Measurements from ENCODE around the gene FBXW7.

The FBXW7 gene, protein sequence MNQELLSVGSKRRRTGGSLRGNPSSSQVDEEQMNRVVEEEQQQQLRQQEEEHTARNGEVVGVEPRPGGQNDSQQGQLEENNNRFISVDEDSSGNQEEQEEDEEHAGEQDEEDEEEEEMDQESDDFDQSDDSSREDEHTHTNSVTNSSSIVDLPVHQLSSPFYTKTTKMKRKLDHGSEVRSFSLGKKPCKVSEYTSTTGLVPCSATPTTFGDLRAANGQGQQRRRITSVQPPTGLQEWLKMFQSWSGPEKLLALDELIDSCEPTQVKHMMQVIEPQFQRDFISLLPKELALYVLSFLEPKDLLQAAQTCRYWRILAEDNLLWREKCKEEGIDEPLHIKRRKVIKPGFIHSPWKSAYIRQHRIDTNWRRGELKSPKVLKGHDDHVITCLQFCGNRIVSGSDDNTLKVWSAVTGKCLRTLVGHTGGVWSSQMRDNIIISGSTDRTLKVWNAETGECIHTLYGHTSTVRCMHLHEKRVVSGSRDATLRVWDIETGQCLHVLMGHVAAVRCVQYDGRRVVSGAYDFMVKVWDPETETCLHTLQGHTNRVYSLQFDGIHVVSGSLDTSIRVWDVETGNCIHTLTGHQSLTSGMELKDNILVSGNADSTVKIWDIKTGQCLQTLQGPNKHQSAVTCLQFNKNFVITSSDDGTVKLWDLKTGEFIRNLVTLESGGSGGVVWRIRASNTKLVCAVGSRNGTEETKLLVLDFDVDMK

DNA sequence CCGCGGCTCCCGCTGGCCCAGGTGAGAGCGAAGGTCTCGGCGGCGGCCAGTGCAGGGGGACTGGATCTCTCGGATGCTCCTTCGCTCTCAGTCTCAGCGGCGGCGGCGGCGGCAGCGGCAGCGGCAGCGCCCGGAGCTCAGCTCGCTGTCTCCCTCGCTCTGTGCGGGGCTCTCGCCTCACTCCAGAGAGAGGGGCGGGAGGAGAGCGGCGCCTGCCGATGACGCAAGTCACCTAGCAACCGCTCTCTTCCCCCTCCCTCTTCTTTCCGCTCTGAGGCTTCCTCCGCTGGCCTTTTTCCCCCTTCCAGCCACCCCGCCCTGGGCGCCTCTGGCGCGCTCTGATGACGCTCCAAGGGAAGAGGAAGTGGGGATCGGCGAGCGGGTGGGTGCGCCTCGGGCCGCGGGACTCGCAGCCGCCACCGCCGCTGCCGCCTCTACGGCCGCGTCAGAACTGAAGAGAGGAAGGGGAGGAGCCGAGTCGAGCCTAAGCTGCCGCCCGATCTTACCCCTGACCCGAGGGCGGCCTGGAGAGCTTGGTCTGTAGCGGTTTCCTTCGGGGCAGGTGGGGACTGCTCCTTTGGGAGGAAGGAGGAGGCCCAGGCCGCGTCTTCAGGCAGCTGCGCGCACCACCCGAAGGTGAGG, at the start of gene FBXW7:
Gene FBXW7, minus strand, starts transcription at position 190 of the 642 bp plus-strand sequence. CDS start 124,289 bp downstream, outside the sequence.
- peak within 1 kb of the TSS; percentile 80 for H3K4me3 ChIP-seq (ENCODE audit: low read depth, low read length)

DNA sequence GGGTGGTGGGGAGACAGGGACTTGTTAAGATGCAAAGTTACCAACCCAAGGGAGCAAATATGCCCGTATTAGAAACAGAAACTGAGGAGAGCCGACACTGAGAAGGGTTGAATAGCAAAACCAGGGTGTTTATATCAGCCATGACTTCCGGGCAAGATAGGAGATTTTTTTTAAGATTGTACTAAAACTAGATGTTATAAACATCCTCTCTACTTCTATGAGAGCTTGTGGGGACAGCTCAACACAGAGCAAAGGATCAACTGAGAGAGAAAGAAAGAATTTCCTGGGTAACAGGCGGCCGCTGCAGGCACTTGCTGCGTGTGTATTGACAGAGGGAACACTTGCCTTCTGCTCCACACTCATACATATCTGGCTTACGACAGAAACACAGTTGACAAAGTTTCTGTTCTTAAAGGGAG, 49.1 kb upstream of the FBXW7 start:
- no peak overlapping the region for H3K4me3 ChIP-seq (ENCODE audit: low read depth, low read length)

DNA sequence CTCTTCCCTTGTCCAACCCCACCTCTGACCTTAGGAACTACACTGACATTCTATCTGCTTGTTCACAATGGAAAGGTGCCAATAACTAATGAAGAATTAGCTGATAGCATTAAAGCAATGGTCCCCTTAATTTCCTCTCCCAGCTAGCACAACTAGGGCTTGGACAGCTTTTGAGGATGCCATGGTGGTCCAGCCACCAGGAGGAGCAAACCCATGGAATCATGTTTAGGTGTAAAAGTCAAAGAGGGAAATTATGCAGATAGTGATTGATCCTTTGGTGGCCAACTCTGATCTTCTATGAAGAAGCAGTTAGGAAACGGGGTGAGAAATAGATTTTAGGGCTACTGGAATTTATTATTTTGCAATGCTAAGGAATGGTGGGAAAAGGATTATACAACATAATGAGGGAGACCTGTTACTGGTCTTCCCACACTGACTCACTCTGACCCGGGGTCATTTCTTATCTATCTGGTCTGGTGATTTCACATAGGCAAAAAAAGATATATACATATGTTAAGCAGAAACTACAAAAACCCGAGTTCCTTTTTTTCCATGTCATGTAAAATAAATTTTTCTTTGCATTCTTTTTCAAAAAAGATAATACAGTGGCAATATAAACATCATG, 45.8 kb upstream of the FBXW7 start:
- H3K4me3 ChIP-seq (ENCODE audit: low read depth, low read length), result no peak overlapping the region

DNA sequence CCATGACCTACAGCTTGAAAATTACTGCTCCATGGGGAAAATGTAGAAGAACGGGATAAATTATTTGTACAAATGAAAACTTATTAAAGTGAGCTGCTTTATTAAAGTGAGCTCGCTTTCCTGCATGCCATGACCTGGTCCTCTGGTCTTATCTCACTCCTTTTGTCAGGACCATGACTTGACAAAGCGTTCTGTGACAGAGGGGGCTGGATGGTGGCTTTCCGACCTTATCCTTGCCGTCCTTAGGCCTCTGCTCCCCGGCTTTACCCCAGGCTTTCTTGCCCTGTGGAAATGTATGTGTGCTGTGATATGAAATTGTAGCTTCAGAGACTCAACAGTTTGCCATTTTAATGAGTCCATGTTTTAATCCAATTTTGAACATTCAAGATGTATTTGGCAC, 44.0 kb upstream of the FBXW7 start:
- H3K4me3 ChIP-seq (ENCODE audit: low read depth, low read length), result no peak overlapping the region

DNA sequence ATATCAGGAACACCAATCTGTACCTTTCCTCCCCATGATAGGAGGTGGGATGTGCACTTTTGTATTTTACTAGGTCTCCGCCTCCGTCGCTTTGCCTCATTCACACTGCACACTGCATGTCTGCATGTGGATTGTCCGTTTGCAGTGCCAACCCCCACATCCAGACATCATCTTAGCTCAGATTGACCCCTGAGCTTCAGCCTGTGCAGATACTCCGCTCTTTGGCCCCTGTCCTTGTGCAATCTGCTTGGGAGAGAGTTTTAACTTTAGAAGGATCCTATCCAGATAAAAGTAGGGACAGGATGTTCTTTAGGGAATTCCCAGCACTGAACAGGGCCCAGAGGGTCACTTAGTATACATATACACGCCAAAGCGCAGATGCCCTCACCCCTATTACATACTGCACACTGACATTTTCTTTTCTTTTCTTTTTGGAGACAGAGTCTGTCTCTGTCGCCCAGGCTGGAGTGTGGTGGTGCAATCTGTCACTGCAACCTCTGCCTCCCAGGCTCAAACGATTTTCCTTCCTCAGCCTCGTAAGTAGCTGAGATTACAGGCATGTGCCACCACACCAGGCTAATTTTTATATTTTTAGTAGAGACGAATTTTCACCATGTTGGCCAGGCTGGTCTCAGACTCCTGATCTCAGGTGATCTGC, 43.3 kb upstream of the FBXW7 start:
- H3K4me3 ChIP-seq (ENCODE audit: low read depth, low read length), result no peak overlapping the region

DNA sequence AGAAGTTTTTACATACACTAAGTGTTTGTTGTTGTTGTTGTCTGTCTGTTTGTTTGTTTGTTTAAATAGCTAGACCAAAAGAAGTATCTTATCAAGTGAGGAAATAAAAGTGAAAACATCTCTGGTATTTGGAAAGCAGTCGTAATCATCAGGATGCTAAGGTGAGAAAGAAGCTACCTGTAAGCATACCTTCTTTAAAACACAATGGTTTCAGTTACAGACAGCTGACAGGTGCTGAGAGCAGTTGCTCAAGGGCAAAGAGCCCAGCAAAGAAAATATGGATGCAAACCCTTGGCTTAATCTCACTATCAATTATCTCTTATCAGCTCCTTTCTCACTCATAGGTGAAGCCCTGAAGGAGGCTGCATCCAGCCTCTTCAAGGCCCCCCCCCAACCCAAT, 42.8 kb upstream of the FBXW7 start:
- H3K4me3 ChIP-seq (ENCODE audit: low read depth, low read length), result no peak overlapping the region

DNA sequence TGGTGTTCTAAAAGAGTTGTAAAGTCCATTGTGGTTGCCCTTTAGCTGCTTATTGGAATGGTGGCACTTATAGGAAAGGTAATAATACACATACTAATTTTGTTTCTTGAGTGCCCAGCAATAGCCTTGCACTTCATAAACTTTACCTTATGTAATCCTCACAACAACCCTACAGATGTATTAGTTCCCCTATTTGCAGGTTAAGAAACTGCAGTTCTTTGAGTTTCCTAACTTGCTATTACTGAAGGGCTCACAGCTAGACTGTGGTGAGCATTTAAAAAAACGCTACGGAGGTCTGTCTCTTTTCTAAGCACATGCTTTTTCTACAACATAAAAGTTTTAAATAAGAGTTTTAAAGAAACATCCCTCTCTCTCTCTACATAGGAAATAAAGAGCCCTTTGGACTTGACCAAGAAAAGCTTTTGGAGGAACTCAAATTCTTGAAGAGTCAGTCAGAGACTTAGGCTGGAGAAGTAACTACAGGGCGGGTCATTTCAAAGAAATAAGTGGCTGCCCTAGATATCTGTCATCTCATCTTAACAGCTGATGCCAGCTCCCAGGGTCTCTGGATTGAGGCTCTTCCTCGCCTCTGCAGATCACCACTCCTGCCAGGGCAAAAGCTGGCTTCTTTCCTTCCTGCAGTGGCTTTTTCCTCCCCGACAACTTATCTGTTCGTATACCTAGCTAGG, 42.0 kb upstream of the FBXW7 start:
- H3K4me3 ChIP-seq (ENCODE audit: low read depth, low read length), result no peak overlapping the region

DNA sequence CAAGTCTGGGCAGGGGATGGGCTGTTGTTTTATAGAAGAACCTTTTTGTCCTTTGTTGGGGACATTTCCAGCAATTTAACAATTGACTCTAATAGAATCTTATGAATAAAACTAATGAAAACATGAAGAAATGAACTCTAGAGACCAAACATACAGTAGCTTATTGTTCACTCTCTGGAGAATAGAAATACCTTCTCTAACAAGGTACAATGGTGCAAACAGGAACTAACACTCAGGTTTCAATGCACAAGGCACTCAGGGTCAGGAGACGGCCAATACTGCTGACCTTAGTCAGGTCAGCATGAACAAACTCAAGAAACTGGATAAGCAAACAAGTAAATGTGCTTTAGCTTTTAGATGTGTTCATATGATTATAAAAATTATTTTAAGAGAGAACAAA, 39.6 kb upstream of the FBXW7 start:
- no peak overlapping the region for H3K4me3 ChIP-seq (ENCODE audit: low read depth, low read length)

DNA sequence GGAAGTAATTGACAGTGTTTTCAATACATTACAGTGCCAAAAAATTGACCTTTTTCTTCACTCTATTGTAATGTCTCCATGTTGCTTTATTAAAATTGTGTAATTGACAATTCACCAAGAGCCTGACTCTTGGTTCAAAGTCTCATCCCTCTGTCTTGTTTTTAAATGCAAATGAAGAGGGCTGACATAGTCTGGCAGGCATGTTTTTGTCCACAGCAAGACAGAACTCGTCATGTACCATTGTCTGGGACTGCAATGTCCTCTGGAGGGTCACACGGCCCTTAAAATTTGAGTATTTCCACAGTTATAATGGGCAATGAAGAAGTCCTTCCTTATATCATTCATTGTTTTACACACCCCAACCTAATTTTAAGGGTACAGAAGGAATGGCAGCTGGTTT, 38.0 kb upstream of the FBXW7 start:
- no peak overlapping the region for H3K4me3 ChIP-seq (ENCODE audit: low read depth, low read length)

DNA sequence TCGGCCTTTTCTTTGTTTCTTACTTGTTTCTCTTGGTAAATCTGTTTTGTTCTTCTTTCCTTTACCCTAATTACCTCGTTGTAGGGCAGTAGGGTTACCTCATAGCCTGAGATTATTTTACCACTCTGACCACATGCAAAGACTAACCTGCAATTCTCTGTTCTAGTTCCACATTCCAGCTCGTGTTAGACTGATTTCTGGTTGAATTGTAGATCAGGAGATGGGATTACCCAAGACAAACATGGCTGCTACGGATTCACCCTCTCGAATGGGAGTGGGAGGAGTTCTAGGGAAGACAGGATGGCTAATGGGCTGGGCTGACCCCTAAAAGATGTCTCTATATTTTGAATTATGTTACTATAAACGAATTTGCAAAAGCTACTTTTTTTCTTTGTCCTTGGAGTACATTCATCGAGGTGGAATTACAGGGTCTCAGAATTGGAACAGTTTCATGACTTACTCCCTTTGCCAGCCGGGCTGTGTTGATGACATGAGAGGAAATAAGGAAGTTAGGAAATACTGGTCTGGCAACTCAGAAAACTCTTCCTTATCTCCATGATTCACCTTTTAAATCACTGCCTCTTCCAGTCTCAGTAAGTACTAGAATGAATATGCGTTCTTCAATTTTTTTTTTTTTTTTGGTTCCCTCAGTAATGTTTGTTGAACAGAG, 36.7 kb upstream of the FBXW7 start:
- no peak overlapping the region for H3K4me3 ChIP-seq (ENCODE audit: low read depth, low read length)

DNA sequence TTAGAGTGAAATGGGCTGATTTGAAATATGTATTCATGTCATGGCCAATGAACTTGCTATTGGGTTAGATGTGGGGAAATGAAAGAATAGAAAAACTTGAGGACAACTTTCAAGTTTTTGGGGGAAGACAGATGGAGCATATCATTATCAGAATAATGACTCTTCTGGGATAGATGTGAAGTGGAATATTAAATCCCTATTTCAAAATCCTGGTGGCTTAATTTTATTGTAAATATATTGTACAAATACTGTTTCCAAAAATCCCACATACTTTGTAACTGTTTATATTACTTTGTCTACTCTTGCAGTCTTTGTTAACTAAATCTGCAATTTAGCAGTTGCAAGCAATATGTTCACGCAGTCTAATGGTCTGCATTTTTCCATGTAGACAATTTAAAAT, 35.9 kb upstream of the FBXW7 start:
- no peak overlapping the region for H3K4me3 ChIP-seq (ENCODE audit: low read depth, low read length)

DNA sequence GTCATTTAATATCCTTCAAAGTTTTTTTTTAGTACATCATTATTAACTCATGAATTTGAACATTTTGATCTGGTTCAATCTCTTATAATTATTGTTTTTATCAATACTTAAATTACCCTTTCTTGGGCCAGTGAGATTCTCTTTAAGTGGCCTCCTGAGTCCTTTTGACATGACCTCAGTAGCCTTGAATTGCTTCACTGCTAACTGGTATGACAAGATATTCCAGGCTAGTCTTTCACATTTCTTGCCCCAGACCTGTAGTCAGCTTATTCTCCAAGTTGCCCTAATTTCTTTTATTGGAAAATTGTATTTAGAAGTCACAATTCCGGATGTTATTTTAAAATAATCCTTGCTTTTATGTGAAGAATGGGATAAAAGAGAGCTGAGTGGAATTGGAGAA, 35.4 kb upstream of the FBXW7 start:
- no peak overlapping the region for H3K4me3 ChIP-seq (ENCODE audit: low read depth, low read length)

DNA sequence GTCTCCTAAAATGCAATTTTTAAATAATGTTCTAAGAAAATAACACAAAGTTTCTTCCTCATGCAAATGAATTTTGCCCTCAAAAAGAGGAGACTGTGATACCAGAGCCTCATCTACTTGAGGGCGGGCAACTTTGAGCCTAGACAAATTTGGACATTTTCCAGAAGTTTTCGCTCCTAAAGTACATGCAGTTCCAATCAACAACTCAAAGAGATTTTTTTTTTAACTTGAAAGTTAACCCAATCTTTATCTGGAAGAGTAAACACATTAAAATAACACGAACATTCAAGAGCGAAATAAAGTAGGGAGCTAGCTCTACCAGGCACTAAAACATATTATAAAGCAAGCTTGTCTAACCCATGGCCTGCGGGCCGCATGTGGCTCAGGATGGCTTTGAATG, 29.4 kb upstream of the FBXW7 start:
- H3K4me3 ChIP-seq (ENCODE audit: low read depth, low read length), result no peak overlapping the region

DNA sequence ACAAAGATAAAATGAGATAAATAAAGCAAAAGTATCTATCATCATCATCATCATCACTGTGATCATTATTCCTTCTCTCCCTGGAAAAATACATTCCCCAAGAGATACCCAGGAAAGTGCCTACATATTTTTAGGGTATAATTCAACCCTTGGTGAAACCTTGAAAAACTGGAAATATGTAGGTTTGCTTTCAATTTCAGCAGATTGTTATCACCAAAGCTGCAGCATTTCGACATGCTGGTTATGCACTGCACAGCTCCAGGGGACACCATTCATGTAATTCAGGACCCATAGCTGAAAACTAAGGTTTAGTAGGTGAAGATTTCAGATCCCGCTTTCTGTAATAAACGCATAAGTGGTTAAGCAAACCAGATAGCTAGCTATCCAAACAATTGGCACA, 28.4 kb upstream of the FBXW7 start:
- H3K4me3 ChIP-seq (ENCODE audit: low read depth, low read length), result no peak overlapping the region

DNA sequence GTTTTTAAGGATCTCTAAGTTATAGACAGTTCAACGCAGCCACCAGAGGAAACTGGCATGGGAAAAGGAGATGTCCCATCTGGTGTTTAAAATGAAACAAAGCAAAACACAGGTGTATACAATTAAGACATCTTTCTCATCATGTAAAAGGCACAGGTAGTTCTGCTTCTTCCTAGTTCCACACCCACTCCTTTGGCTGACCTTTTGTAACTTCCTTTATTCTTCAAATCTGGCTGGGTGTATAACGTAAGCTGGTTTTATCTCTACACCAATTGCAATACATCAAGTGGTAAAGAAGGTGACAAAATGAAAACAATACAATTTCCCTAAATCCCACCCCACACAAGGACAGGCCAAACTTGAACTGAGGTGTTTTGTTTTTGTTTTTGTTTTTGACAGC, 27.3 kb upstream of the FBXW7 start:
- no peak overlapping the region for H3K4me3 ChIP-seq (ENCODE audit: low read depth, low read length)

DNA sequence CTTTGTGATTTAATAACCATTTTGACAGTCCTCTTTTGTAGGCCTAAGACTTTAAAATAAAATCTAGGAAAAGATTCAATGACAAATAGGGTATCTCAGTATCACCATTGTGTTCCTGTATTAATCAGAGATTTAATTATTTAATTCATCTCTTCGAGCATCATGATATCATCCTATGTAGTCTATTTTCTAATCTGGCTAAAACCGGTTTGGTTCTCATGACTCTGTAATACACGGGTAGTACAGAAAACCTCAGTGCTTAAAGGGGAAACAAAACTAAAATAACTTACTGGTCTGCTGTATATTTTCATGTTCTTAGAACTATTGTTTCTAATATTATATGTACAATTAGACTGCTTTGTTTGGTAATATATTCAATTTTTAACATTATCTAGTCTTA, 23.7 kb upstream of the FBXW7 start:
- H3K4me3 ChIP-seq (ENCODE audit: low read depth, low read length), result no peak overlapping the region

DNA sequence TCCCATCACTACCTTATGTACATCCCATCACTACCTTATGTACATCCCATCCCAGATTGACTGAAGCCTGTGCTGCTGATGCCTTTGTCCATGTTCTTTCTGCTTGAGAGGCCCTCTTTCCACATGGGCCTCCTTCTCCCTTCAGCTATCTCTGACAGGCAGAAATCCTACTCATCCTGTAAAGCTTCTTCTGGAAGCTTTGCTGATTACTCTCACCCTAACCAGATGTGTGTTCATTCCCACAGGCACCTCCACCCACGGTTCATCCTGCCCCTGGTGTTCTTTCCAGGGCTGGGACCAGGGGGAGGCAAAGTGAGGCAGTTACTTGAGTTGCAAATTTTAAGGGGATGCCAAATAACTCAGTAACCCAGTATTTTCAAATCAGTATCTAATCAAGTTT, 22.5 kb upstream of the FBXW7 start:
- no peak overlapping the region for H3K4me3 ChIP-seq (ENCODE audit: low read depth, low read length)

DNA sequence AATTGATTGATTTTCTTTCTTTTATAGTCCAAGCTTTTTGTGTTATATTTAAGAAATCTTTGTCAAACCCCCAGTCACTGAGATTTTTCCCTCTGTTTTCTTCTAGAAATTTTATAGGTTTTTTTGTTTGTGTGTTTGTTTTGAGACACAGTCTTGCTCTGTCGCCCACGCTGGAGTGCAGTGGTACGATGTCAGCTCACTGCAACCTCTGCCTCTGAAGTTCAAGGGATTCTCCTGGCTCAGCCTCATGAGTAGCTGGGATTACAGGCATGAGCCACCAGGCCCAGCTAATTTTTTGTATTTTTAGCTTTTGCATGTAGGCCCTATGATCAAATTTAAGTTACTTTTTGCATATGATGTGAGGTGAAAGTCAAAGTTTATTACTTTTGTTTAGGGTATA, 20.9 kb upstream of the FBXW7 start:
- H3K4me3 ChIP-seq (ENCODE audit: low read depth, low read length), result no peak overlapping the region

DNA sequence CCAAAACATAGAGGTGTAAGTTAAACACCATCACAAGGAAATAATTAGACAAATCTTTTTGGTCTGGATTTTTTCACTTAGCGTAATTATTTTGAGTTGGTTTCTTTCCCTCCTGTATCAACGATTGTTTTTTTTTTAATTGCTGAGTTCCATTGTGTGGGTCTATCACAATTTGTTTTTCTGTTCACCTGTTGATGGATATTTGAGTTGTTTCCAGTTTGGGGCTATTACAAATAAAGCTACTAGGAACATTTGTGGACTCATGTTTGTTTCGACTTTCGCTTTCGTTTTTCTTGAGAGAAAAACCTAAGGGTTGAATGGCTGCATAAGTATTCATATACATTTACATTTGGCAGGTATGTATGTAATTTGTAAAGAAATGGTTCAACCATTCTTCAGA, 20.4 kb upstream of the FBXW7 start:
- no peak overlapping the region for H3K4me3 ChIP-seq (ENCODE audit: low read depth, low read length)

DNA sequence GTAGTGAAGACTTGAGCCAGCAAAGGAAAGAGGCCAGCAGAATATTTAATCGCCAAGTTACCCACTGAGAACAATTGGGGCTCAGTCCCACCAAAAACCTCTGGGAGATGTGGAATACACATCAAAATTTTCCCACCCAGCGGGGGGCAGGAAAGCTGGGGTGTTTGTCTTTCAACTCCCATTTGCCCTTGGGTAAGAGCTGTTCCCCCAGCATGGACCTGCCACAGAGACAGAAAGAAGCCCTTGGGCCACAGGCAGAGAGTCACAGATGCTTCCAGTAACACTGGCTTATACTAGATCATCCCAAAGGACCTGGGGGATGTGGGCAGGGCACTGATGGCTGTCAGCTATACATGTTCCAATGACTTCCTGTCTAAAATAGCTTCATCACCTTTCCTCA, 18.9 kb upstream of the FBXW7 start:
- H3K4me3 ChIP-seq (ENCODE audit: low read depth, low read length), result no peak overlapping the region
